Common myeloid progenitor, CD34-positive (primary cell): Measurements from ENCODE around the gene MIA2.

ENCODE experiments used
- CTCF ChIA-PET: fragments of 350-600 bp; sonication (Branson Sonifier 250); formaldehyde crosslinking; loops from one replicate; lab custom pipeline; 2021; ENCODE audit warnings: antibody characterized with exemption; lab: Charles Lee
- POLR2A ChIA-PET: fragments of 350-600 bp; sonication (Branson Sonifier 250); formaldehyde crosslinking; loops from one replicate; lab custom pipeline; 2021; ENCODE audit warnings: antibody characterized with exemption; lab: Charles Lee
- DNase-seq, 3 donors: peaks; one replicate each; pipeline versions ENCODE4 v3.0.0 to v3.0.0-alpha.2; 2013
- H3K27ac ChIP-seq, 2 experiments: 1 replicate in 1 of 2; 2 replicates in 1 of 2; pipeline ENCODE4 v1.7.0; 2013; ENCODE audit warnings: inconsistent platforms in 2 of 2, low read length in 2 of 2, mild to moderate bottlenecking in 2 of 2, low read depth in 1 of 2, moderate library complexity in 1 of 2; ENCODE audit not compliant: severe bottlenecking in 2 of 2, insufficient read depth in 1 of 2, poor library complexity in 1 of 2
- H3K27me3 ChIP-seq, 5 experiments: replicated peaks in 2 of 5; 1 replicate in 3 of 5; 2 replicates in 2 of 5; pipeline versions ENCODE4 v1.6.1 to v1.7.0; 2013; ENCODE audit warnings: low read length in 4 of 5, mild to moderate bottlenecking in 2 of 5, moderate library complexity in 2 of 5, inconsistent platforms in 1 of 5; ENCODE audit not compliant: insufficient read depth in 5 of 5, control insufficient read depth in 4 of 5
- H3K36me3 ChIP-seq, 4 experiments: 1 replicate in 2 of 4; 2 replicates in 2 of 4; pipeline versions ENCODE4 v1.6.1 to v1.7.0; 2013; ENCODE audit warnings: low read length in 3 of 4, control low read depth in 1 of 4, mild to moderate bottlenecking in 1 of 4; ENCODE audit not compliant: control insufficient read depth in 4 of 4, insufficient read depth in 4 of 4
- H3K4me1 ChIP-seq, 4 experiments: 1 replicate in 3 of 4; 2 replicates in 1 of 4; pipeline versions ENCODE4 v1.6.1 to v1.7.1; 2013; ENCODE audit warnings: low read length in 3 of 4, mild to moderate bottlenecking in 3 of 4, control low read depth in 1 of 4, inconsistent platforms in 1 of 4, moderate library complexity in 1 of 4; ENCODE audit not compliant: control insufficient read depth in 4 of 4, insufficient read depth in 4 of 4; ENCODE audit errors: control extremely low read depth in 1 of 4
- H3K4me3 ChIP-seq, 7 experiments: 1 replicate in 4 of 7; 2 replicates in 3 of 7; pipeline versions ENCODE4 v1.5.1 to v1.7.0; 2013; ENCODE audit warnings: mild to moderate bottlenecking in 7 of 7, low read length in 6 of 7, moderate library complexity in 6 of 7, inconsistent platforms in 2 of 7, low read depth in 2 of 7, control low read depth in 1 of 7; ENCODE audit not compliant: insufficient read depth in 4 of 7, control insufficient read depth in 1 of 7; ENCODE audit errors: extremely low read depth in 1 of 7
- H3K9me3 ChIP-seq, 5 experiments: 1 replicate in 4 of 5; 2 replicates in 1 of 5; pipeline versions ENCODE4 v1.6.1 to v1.7.1; 2013; ENCODE audit warnings: low read length in 4 of 5, mild to moderate bottlenecking in 2 of 5, inconsistent platforms in 1 of 5, low read depth in 1 of 5, moderate library complexity in 1 of 5; ENCODE audit not compliant: control insufficient read depth in 4 of 5, insufficient read depth in 2 of 5; ENCODE audit errors: control extremely low read depth in 1 of 5
- WGBS: methylation state at CpG from one replicate; pipeline ENCODE4 v1.1.5; 2013; ENCODE audit not compliant: insufficient coverage; 5-methylcytosine and 5-hydroxymethylcytosine counted together

MIA2 gene

GRCh38 chr14:39310051-39310450 lies 76.3 kb downstream of the MIA2 start:
- no peak overlapping the region for H3K4me3 ChIP-seq
- no peak overlapping the region for H3K27ac ChIP-seq
- no peaks in the 10 kb centered on the region for H3K27me3 ChIP-seq
- POLR2A ChIA-PET: no interaction called here
- peaks cover 0 to 28% (median 8%) of the 10 kb centered on the region in 4 experiments for H3K36me3 ChIP-seq
- no peaks in the 10 kb centered on the region for H3K4me1 ChIP-seq
- CTCF ChIA-PET: interaction anchor here (1.0 to 1.6 kb wide), 3 partner anchors 9 to 78 kb away, joined by 4 to 5 read pairs (median 4); no protein-coding TSS in a partner anchor
- no peaks in the 10 kb centered on the region for H3K9me3 ChIP-seq
- no peak for DNase-seq

GRCh38 chr14:39315859-39316444 lies 82.2 kb downstream of the MIA2 start:
- Histone ChIP-seq H3K27ac (no peak overlapping the region), H3K9me3 (no peaks in the 10 kb centered on the region), H3K36me3 (peaks cover 9 to 51% (median 13%) of the 10 kb centered on the region in 4 experiments), H3K27me3 (no peaks in the 10 kb centered on the region), H3K4me1 (no peaks in the 10 kb centered on the region), H3K4me3 (no peak overlapping the region)
- no CpG with 5 or more reads among the region's 1 CpG for WGBS
- no peak for DNase-seq
- CTCF ChIA-PET: interaction anchor here (1.4 kb wide), 1 partner anchor 8 kb away, joined by 5 read pairs; no protein-coding TSS in a partner anchor
- POLR2A ChIA-PET: no interaction called here

- Histone ChIP-seq H3K9me3 (no peaks in the 10 kb centered on the region), H3K36me3 (peaks cover 9 to 54% (median 15%) of the 10 kb centered on the region in 4 experiments), H3K4me3 (no peak overlapping the region), H3K4me1 (no peaks in the 10 kb centered on the region), H3K27me3 (no peaks in the 10 kb centered on the region), H3K27ac (no peak overlapping the region)
- 98% methylated on average over 5 of the region's 8 CpGs for WGBS
- ChIA-PET POLR2A (no interaction called here), CTCF (interaction anchor here (1.4 kb wide), 1 partner anchor 9 kb away, joined by 5 read pairs; no protein-coding TSS in a partner anchor)
- no peak for DNase-seq
Observed at GRCh38 chr14:39316830-39317553, 83.3 kb downstream of the MIA2 start.

GRCh38 chr14:39318574-39318973 lies 84.9 kb downstream of the MIA2 start:
- POLR2A ChIA-PET: no interaction called here

GRCh38 chr14:39319381-39319780 lies 85.7 kb downstream of the MIA2 start:
- POLR2A ChIA-PET: no interaction called here
- CTCF ChIA-PET: interaction anchor here (0.9 to 1.3 kb wide), 2 partner anchors 10 to 17 kb away, joined by 4 to 6 read pairs; no protein-coding TSS in a partner anchor
- H3K36me3 ChIP-seq: peaks cover 12 to 57% (median 22%) of the 10 kb centered on the region in 4 experiments

More at GRCh38 chr14:39318574-39318973, 84.9 kb downstream of the MIA2 start:
- Histone ChIP-seq H3K4me3 (no peak overlapping the region), H3K36me3 (peaks cover 11 to 60% (median 20%) of the 10 kb centered on the region in 4 experiments), H3K4me1 (no peaks in the 10 kb centered on the region), H3K27me3 (no peaks in the 10 kb centered on the region), H3K27ac (no peak overlapping the region), H3K9me3 (no peaks in the 10 kb centered on the region)
- CTCF ChIA-PET: interaction anchor here (0.9 to 1.3 kb wide), 2 partner anchors 9 to 16 kb away, joined by 4 to 6 read pairs; no protein-coding TSS in a partner anchor
- DNase-seq: no peak
- WGBS: no CpG with 5 or more reads among the region's 2 CpGs

GRCh38 chr14:39320318-39320717 lies 86.6 kb downstream of the MIA2 start:
- Histone ChIP-seq H3K27ac (no peak overlapping the region), H3K4me3 (no peak overlapping the region), H3K4me1 (no peaks in the 10 kb centered on the region), H3K27me3 (no peaks in the 10 kb centered on the region), H3K9me3 (no peaks in the 10 kb centered on the region), H3K36me3 (peaks cover 12 to 60% (median 22%) of the 10 kb centered on the region in 4 experiments)
- POLR2A ChIA-PET: no interaction called here
- no CpG with 5 or more reads among the region's 1 CpG for whole genome bisulfite sequencing
- DNase-seq: no peak
- CTCF ChIA-PET: no interaction called here

More at GRCh38 chr14:39319381-39319780, 85.7 kb downstream of the MIA2 start:
- Histone ChIP-seq H3K9me3 (no peaks in the 10 kb centered on the region), H3K4me3 (no peak overlapping the region), H3K4me1 (no peaks in the 10 kb centered on the region), H3K27ac (no peak overlapping the region), H3K27me3 (no peaks in the 10 kb centered on the region)
- no peak for DNase-seq

GRCh38 chr14:39322807-39323206 lies 89.1 kb downstream of the MIA2 start:
- no peak for DNase-seq
- H3K4me1 ChIP-seq: no peaks in the 10 kb centered on the region
- no peaks in the 10 kb centered on the region for H3K27me3 ChIP-seq
- no peaks in the 10 kb centered on the region for H3K9me3 ChIP-seq
- POLR2A ChIA-PET: no interaction called here
- H3K27ac ChIP-seq: no peak overlapping the region
- no peak overlapping the region for H3K4me3 ChIP-seq
- CTCF ChIA-PET: interaction anchor here (1.2 kb wide), 1 partner anchor 19 kb away, joined by 3 read pairs; no protein-coding TSS in a partner anchor
- H3K36me3 ChIP-seq: peaks cover 11 to 53% (median 18%) of the 10 kb centered on the region in 4 experiments
